ENCODE data around the gene PRDM4. TPM values are rescaled to one million over a fixed set of nuclear protein-coding genes. Genes with fewer than 3 reads are reported as not detected.

Gene PRDM4
- 10 to 100 TPM; 20.0 to 24.5 TPM for total RNA-seq
- 23.8 TPM for polyA plus RNA-seq (2013, experiment 1 of 2)
- 20.7 TPM for polyA plus RNA-seq (2013, experiment 2 of 2)
- long read RNA-seq, experiment 1, partial matches to known transcripts: 3 of 6 reads
- long read RNA-seq, experiment 1, other reads (novel, unspliced or antisense): 3 of 6 reads
- long read RNA-seq, experiment 2, full-length matches to known transcripts: 35 of 58 reads
- long read RNA-seq, experiment 2, partial matches to known transcripts: 5 of 58 reads
- long read RNA-seq, experiment 2, other reads (novel, unspliced or antisense): 18 of 58 reads
- long read RNA-seq, experiment 3, full-length matches to known transcripts: 5 of 12 reads
- long read RNA-seq, experiment 3, partial matches to known transcripts: 1 of 12 reads
- long read RNA-seq, experiment 3, other reads (novel, unspliced or antisense): 6 of 12 reads
- long read RNA-seq, experiment 4, partial matches to known transcripts: 1 of 2 reads
- long read RNA-seq, experiment 4, other reads (novel, unspliced or antisense): 1 of 2 reads

GRCh38 chr12:107760809-107761501 lies at the start of gene PRDM4:
TSS of gene PRDM4 (minus strand) at chr12:107761137. CDS start at chr12:107760515, 622 bp downstream.
- peak within 1 kb of the TSS; percentile 80 for H3K4me3 Mint-ChIP-seq
- peaks cover 14% of the 10 kb centered on the region for H3K36me3 Mint-ChIP-seq (ENCODE audit: low read depth)
- Histone ChIP-seq H3K9ac (ENCODE audit: extremely low read depth, low read length, poor library complexity, severe bottlenecking) (peak within 1 kb of the TSS; percentile 81), H3K27ac (ENCODE audit: low read depth, low read length) (no peak within 1 kb of the TSS), H3K9me3 (ENCODE audit: control insufficient read depth, low read length) (no peaks in the 10 kb centered on the region), H3K4me1 (ENCODE audit: control insufficient read depth, insufficient read depth, low read length) (no peaks in the 10 kb centered on the region), H3K36me3 (ENCODE audit: control insufficient read depth, insufficient read depth, low read length) (peaks cover 27% of the 10 kb centered on the region), H3K27me3 (ENCODE audit: control insufficient read depth, insufficient read depth, low read length, poor library complexity, severe bottlenecking) (peaks cover 33% of the 10 kb centered on the region), H3K4me3 (ENCODE audit: low read length) (peak within 1 kb of the TSS; percentile 99)
- DNase-seq: peak; percentile 99
- peak; percentile 61 for TF ChIP-seq CTCF (conservative IDR thresholded peaks at IDR 0.05)
- 0 to 1% methylated on average over 24 to 83 of the region's 83 CpGs for WGBS, 2 experiments (ENCODE audit: insufficient coverage in 1 of 2, insufficient read length in 1 of 2)
- peaks cover 14% of the 10 kb centered on the region for H3K4me1 Mint-ChIP-seq
- no peaks in the 10 kb centered on the region for H3K9me3 Mint-ChIP-seq
- H3K27ac Mint-ChIP-seq: peak within 1 kb of the TSS; percentile 91
- H3K27me3 Mint-ChIP-seq (ENCODE audit: insufficient read depth): peaks cover 10% of the 10 kb centered on the region

- no peak for DNase-seq
- H3K4me1 ChIP-seq (ENCODE audit: control insufficient read depth, insufficient read depth, low read length): no peaks in the 10 kb centered on the region
- no peaks in the 10 kb centered on the region for H3K36me3 ChIP-seq (ENCODE audit: control insufficient read depth, insufficient read depth, low read length)
- H3K4me3 Mint-ChIP-seq: no peak overlapping the region
- WGBS, 2 experiments (ENCODE audit: insufficient coverage in 1 of 2, insufficient read length in 1 of 2): 33 to 64% methylated on average over 1 to 3 of the region's 3 CpGs
- peaks cover 11% of the 10 kb centered on the region for H3K27me3 ChIP-seq (ENCODE audit: control insufficient read depth, insufficient read depth, low read length, poor library complexity, severe bottlenecking)
- no peak overlapping the region for H3K27ac ChIP-seq (ENCODE audit: low read depth, low read length)
- no peaks in the 10 kb centered on the region for H3K9me3 ChIP-seq (ENCODE audit: control insufficient read depth, low read length)
- no peaks in the 10 kb centered on the region for H3K9me3 Mint-ChIP-seq
- TF ChIP-seq CTCF (conservative IDR thresholded peaks at IDR 0.05): no peak
- H3K4me3 ChIP-seq (ENCODE audit: low read length): no peak overlapping the region
- H3K36me3 Mint-ChIP-seq (ENCODE audit: low read depth): no peaks in the 10 kb centered on the region
- H3K4me1 Mint-ChIP-seq: no peaks in the 10 kb centered on the region
- H3K27ac Mint-ChIP-seq: no peak overlapping the region
- peaks cover 4% of the 10 kb centered on the region for H3K27me3 Mint-ChIP-seq (ENCODE audit: insufficient read depth)
- H3K9ac ChIP-seq (ENCODE audit: extremely low read depth, low read length, poor library complexity, severe bottlenecking): no peak overlapping the region
Observed at GRCh38 chr12:107807471-107808150, 46.7 kb upstream of the PRDM4 start.

- Histone ChIP-seq H3K4me3 (ENCODE audit: low read length) (no peak overlapping the region), H3K9me3 (ENCODE audit: control insufficient read depth, low read length) (no peaks in the 10 kb centered on the region), H3K36me3 (ENCODE audit: control insufficient read depth, insufficient read depth, low read length) (no peaks in the 10 kb centered on the region), H3K4me1 (ENCODE audit: control insufficient read depth, insufficient read depth, low read length) (no peaks in the 10 kb centered on the region), H3K9ac (ENCODE audit: extremely low read depth, low read length, poor library complexity, severe bottlenecking) (no peak overlapping the region), H3K27ac (ENCODE audit: low read depth, low read length) (no peak overlapping the region), H3K27me3 (ENCODE audit: control insufficient read depth, insufficient read depth, low read length, poor library complexity, severe bottlenecking) (peaks cover 11% of the 10 kb centered on the region)
- Mint-ChIP-seq H3K4me3 (no peak overlapping the region), H3K9me3 (no peaks in the 10 kb centered on the region), H3K27me3 (ENCODE audit: insufficient read depth) (peaks cover 4% of the 10 kb centered on the region), H3K4me1 (no peaks in the 10 kb centered on the region), H3K27ac (no peak overlapping the region), H3K36me3 (ENCODE audit: low read depth) (no peaks in the 10 kb centered on the region)
- WGBS, 2 experiments (ENCODE audit: insufficient coverage in 1 of 2, insufficient read length in 1 of 2): 86 to 88% methylated on average over 12 to 22 of the region's 22 CpGs
- no peak for DNase-seq
- TF ChIP-seq CTCF (conservative IDR thresholded peaks at IDR 0.05): no peak
Observed at GRCh38 chr12:107805488-107806180, 44.7 kb upstream of the PRDM4 start.

Measured in endodermal cell (in vitro differentiated cells).